Activated CD4-positive, alpha-beta T cell treated with anti-CD3 and anti-CD28 coated beads, Interleukin-2, amount 50 U/mL, for 4 hours (primary cell): ENCODE data around the gene SPATS2L.

Experiments
- DNase-seq, 2 experiments: peaks; one replicate each; pipeline ENCODE4 v3.0.0-alpha.2; 2020

Gene SPATS2L

GRCh38 chr2:200449149-200449548, 142.7 kb downstream of the SPATS2L start:
- no peak for DNase-seq

GRCh38 chr2:200450288-200450687, 143.8 kb downstream of the SPATS2L start:
- DNase-seq, result no peak

- no peak for DNase-seq
Measured at GRCh38 chr2:200451511-200451910, 145.0 kb downstream of the SPATS2L start.

- no peak for DNase-seq
Measured at GRCh38 chr2:200452377-200452776, 145.9 kb downstream of the SPATS2L start.

- no peak for DNase-seq
Measured at GRCh38 chr2:200453142-200453852, 146.8 kb downstream of the SPATS2L start.

- no peak for DNase-seq
Measured at GRCh38 chr2:200453853-200454534, 147.5 kb downstream of the SPATS2L start.

- no peak for DNase-seq
Measured at GRCh38 chr2:200454927-200455801, 148.7 kb downstream of the SPATS2L start.

GRCh38 chr2:200455958-200456421, 149.5 kb downstream of the SPATS2L start:
- DNase-seq, result no peak

- DNase-seq, result no peak
Measured at GRCh38 chr2:200456567-200456966, 150.1 kb downstream of the SPATS2L start.

- DNase-seq, result no peak
Measured at GRCh38 chr2:200459101-200459500, 152.6 kb downstream of the SPATS2L start.

- DNase-seq, result no peak
Measured at GRCh38 chr2:200461846-200462710, 155.6 kb downstream of the SPATS2L start.

GRCh38 chr2:200463452-200463851, 157.0 kb downstream of the SPATS2L start:
- DNase-seq, result no peak

- peak; percentile 24 to 42 for DNase-seq
Measured at GRCh38 chr2:200466425-200467418, 160.2 kb downstream of the SPATS2L start.

GRCh38 chr2:200467806-200468681, 161.6 kb downstream of the SPATS2L start:
- peak in 1 of 2 experiments; percentile 6 for DNase-seq

GRCh38 chr2:200469708-200470211, 163.3 kb downstream of the SPATS2L start:
- no peak for DNase-seq

GRCh38 chr2:200470230-200470629, 163.7 kb downstream of the SPATS2L start:
- DNase-seq, result no peak

- peak; percentile 23 to 43 for DNase-seq
Measured at GRCh38 chr2:200471324-200471848, 164.9 kb downstream of the SPATS2L start.

GRCh38 chr2:200471928-200472645, 165.6 kb downstream of the SPATS2L start:
- no peak for DNase-seq
